ENCODE measurements around the gene SEPHS2.
"Not testable (repeated sequence)": the region's sequence is repeated elsewhere in the genome, so short reads cannot be mapped to it uniquely, and the experiment has no call there.

SEPHS2 gene, protein sequence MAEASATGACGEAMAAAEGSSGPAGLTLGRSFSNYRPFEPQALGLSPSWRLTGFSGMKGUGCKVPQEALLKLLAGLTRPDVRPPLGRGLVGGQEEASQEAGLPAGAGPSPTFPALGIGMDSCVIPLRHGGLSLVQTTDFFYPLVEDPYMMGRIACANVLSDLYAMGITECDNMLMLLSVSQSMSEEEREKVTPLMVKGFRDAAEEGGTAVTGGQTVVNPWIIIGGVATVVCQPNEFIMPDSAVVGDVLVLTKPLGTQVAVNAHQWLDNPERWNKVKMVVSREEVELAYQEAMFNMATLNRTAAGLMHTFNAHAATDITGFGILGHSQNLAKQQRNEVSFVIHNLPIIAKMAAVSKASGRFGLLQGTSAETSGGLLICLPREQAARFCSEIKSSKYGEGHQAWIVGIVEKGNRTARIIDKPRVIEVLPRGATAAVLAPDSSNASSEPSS

DNA sequence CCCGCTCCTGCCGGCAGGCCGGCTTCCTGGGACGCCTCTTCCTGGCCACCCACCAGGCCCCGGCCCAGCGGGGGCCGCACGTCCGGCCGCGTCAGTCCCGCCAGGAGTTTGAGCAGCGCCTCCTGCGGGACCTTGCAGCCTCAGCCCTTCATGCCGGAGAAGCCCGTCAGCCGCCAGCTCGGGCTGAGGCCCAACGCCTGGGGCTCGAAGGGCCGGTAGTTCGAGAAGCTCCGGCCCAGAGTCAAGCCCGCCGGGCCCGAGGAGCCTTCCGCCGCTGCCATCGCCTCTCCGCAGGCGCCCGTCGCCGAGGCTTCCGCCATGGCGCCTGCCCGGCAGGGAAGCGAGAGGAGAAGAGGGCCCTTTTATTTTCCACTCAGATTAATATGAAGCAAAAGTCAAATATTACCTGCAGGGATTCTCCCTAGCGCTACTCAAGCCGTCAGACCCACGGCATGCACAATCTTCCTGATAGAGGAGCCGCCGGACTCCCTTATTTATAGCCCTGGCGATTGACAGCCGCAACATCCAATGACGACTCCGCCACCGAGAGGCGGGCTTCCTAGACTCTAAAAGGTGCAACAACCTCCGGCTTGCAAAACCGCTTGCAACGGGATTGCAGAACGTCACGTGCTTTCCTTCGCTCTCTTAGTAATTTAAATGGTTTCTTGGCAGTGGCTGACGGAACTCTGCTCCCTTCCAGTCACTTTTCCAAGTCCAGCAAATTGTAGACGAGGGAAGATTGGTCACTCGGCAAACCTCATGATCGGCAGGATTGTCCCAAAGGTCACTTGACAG, at the start of gene SEPHS2:
SEPHS2 (minus strand) TSS at position 467 of the 795 bp plus-strand sequence; CDS start at position 320, 147 bp downstream.
- FAIRE-seq, result no peak
- peak; percentile 95 for DNase-seq (ENCODE audit: insufficient read length, low spot score)

DNA sequence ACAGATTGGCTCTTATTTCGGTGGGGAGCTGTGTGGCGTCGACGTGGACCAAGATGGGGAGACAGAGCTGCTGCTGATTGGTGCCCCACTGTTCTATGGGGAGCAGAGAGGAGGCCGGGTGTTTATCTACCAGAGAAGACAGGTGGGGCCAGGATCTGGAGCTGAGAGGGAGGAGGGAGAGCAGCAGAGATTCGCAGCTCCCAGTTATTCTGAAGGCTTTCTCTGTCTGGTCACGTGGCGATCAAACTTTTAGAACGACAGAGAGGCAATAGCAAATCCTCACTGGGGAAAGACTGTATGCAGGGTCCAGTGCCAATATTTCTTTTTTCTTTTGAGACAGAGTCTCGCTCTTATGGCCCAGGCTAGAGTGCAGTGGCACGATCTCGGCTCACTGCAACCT, 49.0 kb upstream of the SEPHS2 start:
- DNase-seq (ENCODE audit: insufficient read length, low spot score) (no peak), FAIRE-seq (no peak)

DNA sequence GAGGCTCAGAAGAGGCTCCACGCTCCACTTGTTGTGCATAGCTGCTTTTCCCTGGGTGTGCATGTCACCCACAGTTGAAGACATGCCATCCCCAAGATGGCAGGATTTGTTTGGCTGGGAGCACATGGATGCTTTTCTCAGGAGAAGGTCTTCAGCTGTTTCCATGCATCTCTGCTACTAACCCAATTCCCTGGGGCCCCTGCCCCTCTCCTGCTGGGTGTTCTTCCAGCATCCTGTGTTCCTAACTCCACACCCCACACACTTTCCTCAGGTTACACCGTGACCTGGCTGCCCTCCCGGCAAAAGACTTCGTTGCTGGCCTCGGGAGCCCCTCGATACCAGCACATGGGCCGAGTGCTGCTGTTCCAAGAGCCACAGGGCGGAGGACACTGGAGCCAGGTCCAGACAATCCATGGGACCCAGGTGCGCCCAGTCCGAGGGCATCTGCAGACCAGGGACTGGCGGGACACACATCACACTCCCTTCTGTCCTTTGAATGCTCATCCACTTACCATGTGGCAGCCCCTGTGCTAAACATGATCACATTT, 48.3 kb upstream of the SEPHS2 start:
- DNase-seq (ENCODE audit: insufficient read length, low spot score) (no peak), FAIRE-seq (no peak)

DNA sequence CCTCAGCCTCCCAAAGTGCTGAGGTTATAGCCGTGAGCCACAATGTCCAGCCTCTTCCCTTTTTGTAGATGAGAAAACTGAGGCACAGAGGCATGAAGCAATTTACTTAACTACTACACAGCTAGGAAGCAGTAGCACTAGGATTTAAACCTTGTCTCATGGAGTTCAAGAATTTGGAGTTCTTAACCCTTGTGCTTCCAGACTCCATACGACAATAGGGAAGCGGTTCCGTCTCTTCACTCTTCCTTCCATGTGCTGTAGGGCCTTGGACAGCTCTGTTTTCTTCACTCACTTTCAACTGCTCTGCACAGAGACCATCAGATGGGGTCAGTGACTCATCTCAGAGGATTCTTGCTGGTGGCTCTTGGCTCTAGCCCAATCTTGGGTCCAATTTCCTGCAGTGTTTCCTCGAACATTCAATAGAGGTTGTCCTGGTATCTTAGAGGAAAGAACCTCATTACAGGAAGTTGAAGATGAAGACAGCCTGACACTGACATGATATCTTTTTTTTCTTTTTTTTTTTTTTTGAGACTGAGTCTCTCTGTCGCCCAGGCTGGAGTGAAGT, 46.2 kb upstream of the SEPHS2 start:
- no peak for FAIRE-seq
- DNase-seq (ENCODE audit: insufficient read length, low spot score), result peak; percentile 91

DNA sequence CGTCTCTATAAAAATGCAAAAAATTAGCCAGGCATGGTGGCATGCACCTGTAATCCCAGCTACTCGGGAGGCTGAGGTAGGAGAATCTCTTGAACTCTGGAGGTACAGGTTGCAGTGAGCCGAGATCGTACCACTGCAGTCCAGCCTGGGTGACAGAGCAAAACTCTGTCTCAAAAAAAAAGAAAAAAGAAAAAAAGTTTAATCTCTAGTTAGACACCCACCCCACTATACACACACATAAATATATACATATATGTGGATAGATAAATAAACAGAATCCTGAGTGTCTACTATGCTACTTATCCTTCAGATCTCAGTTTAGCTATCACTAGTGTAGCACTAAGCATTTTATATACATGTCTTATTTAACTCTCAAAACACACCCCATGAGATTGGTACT, 45.6 kb upstream of the SEPHS2 start:
- no peak for FAIRE-seq
- no peak for DNase-seq (ENCODE audit: insufficient read length, low spot score)

DNA sequence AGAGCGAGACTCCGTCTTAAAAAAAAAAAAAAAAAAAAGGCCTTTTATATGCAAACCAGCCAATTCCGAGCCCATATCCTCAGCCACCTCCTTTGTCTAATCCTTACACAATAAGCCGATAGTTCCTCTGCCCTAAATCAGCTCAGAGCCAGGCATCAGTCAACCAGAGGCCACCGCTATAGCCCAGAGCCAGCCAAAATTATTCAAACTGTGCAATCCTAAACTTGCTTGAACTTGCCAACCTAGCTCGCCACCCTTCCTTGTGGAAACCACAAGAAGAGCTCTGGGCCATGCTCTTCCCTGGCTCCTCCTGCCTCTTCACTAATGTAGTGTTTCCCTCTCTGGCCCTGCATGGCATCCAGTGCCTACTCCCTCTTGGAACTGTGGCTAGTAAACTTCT, 44.5 kb upstream of the SEPHS2 start:
- FAIRE-seq (no peak), DNase-seq (ENCODE audit: insufficient read length, low spot score) (no peak)

DNA sequence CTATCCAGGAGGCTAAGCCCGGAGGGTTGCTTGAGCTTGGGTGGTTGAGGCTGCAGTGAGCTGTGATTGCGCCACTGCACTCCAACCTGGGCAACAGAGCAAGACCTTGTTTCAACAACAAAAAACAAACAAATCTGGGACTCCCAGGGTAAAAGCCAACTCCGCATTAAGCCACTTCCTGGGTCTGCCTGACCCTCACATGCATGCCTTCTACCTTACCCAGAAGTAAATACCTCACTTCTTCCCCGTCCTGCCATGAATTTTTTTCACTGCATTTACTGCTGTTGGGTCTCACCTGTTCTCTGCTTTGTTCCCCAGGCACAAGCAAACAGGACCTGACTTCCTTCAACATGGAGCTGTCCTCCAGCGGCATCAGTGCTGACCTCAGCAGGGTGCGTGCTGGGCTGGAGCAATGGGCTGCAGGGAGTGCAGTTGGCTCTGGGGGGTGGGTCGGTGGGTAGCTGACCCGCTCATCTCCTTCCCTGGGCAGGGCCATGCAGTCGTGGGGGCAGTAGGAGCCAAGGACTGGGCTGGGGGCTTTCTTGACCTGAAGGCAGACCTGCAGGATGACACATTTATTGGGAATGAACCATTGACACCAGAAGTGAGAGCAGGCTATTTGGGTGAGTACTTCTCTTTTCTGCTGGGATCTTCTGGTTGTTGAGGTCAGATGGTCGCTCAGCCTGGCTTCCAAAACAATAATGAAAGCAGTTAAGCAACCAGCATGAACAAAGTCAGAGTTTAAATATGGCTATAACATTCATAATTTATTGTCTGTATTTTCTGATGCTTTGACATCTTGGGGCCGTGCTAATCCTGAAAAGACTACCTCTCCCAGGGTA, 43.3 kb upstream of the SEPHS2 start:
- FAIRE-seq, result no peak
- DNase-seq (ENCODE audit: insufficient read length, low spot score), result no peak

DNA sequence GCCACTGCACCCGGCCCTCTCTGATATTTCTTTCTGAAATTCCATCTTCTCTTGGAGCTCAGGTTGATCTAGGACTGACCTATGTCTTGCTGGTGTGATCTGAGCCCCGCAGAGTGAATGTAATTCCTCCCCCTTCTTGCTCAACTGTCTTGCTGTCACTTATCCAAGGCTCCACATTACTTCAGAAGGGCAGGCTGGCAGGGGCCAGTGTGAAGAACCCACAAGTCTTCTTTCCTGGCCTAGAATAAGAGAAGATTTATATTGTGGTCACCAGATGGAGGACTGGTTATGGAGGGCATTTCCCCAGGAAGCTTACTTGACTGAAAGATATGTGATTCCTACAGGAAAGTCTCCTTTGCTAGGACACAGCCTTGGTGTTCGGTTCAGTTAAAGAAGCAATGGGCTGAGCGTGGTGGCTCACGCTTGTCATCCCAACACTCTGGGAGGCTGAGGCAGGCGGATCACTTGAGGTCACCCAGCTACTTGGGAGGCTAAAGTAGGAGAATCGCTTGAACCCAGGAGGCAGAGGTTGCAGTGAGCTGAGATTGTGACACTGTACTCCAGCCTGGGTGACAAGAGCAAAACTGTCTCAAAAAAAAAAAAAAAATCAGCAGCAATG, 40.3 kb upstream of the SEPHS2 start:
- FAIRE-seq, result no peak
- no peak for DNase-seq (ENCODE audit: insufficient read length, low spot score)

DNA sequence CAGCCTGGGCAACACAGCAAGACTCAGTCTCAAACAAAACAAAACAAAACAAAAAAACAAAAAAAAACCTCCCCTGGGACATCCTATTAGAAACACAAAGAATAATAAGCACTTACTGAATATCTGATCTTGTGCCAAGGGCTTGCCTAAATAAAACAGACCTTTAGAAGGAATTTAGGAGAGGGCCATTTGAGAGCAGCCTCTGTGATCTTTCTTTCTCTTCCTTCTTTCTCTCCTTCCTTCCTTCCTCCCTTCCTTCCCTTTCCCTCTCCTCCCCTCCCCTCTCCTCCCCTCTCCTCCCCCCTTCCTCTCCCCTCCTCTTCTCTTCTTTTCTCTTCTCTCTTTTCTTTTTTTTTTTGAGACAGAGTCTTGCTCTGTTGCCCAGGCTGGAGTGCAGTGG, 39.2 kb upstream of the SEPHS2 start:
- DNase-seq (ENCODE audit: insufficient read length, low spot score) (no peak), FAIRE-seq (no peak)

DNA sequence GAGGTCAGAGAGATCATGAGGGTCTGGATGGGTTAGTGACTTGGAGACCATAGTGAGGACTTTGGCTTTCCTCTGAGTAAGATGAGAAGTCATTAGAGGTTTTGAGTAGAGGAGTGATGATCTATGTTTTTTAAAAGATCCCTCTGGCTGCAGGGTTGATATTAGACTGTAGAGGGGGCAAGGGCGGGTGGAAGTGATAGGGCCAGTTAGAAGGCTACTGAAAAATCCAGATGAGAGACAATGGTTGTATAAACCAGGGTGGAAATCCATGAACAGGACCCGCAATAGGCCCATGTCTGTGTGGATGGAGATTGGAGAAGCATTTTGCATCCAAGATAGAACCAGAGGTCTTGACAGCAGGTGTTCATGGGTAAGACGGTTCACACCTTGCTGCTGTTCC, 36.7 kb upstream of the SEPHS2 start:
- FAIRE-seq (no peak), DNase-seq (ENCODE audit: insufficient read length, low spot score) (no peak)

DNA sequence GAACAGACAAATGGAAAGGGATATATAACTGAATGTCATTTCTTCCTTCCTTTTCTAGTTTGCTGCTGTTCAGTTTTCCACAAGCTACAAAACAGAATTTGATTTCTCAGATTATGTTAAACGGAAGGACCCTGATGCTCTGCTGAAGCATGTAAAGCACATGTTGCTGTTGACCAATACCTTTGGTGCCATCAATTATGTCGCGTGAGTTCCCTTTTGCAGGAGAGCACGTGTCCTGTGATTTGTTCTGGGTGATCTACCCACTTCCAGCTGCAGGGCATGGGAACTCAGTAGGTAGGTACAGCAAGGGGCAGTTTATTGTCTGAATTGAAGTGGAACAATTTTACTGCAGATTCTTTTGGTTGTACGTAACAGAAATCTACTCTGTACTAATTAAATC, 35.7 kb upstream of the SEPHS2 start:
- no peak for DNase-seq (ENCODE audit: insufficient read length, low spot score)
- FAIRE-seq, result no peak

DNA sequence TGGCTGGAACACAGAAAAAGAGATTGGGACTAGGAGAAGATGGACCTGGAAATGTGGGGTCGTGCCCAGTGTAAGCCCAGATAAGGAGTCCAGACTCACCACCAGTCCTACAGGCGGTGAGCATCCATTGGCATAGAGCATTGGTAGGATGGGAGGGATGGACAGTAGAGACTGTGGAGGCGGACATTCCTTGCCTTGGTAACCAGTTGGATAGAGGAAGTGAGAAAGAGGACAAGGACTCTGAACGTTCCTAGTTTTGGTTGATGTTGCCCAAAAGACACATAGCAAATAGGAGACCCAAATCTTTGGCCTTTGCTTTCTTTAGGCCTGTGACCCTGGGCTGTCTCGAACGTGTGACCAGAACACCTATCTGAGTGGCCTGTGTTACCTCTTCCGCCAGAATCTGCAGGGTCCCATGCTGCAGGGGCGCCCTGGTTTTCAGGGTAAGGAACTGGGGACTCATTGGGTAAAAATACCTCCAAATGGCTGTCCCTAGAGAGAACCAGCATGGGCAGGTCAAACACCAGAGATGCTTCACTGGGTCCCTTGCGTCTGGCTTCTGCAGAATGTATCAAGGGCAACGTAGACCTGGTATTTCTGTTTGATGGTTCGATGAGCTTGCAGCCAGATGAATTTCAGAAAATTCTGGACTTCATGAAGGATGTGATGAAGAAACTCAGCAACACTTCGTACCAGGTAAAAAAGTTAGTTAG, 33.2 kb upstream of the SEPHS2 start:
- DNase-seq (ENCODE audit: insufficient read length, low spot score), result no peak
- FAIRE-seq, result no peak

DNA sequence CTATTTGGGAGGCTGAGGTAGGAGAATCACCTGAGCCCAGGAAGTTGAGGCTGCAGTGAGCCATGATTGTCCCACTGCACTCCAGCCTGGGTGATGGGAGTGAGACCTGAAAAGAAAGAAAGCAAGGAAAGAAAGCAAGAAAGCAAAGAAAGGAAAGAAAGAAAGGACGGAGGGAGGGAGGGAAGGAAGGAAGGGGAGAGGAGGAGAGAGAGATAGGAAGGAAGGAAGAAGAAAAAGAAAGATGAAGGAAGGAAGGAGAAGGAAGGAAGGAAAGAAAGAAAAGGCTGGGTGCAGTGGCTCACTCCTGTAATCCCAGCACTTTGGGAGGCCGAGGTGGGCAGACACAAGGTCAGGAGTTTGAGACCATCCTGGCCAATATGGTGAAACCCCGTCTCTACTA, 32.1 kb upstream of the SEPHS2 start:
- FAIRE-seq; DNase-seq (ENCODE audit: insufficient read length, low spot score): not testable (repeated sequence)

DNA sequence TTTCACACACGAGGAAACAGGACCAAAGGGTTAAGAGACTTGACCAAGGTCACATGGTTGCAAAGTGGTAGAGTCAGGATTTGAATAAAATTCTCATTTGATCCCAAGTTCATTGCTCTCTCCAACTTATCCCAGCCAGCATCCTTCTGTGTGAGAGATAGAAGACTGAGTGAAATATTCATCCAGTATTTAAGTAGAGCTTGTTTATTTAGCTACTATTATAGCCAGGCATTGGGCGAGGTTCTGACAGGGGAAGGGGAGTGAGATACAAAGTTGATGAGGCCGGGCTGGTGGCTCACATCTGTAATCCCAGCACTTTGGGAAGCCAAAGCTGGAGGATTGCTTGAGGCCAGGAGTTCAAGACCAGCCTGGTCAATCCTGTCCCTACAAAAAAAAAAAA, 31.3 kb upstream of the SEPHS2 start:
- no peak for DNase-seq (ENCODE audit: insufficient read length, low spot score)
- FAIRE-seq, result no peak

DNA sequence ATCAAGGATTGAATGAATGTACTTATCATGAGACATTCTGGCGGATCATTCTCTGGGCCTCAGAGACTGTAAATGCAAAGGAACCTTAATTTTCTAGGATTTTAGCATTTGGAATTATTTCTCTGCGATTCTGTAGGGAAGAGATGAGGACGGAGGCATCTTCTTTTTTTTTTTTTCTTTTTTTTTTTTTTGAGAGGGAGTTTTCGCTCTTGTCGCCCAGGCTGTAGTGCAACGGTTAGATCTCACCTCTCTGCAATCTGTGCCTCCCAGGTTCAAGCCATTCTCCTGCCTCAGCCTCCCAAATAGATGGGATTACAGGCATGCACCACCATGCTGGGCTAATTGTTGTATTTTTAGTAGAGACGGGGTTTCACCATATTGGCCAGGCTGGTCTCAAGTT, 29.0 kb upstream of the SEPHS2 start:
- FAIRE-seq (no peak), DNase-seq (ENCODE audit: insufficient read length, low spot score) (no peak)

DNA sequence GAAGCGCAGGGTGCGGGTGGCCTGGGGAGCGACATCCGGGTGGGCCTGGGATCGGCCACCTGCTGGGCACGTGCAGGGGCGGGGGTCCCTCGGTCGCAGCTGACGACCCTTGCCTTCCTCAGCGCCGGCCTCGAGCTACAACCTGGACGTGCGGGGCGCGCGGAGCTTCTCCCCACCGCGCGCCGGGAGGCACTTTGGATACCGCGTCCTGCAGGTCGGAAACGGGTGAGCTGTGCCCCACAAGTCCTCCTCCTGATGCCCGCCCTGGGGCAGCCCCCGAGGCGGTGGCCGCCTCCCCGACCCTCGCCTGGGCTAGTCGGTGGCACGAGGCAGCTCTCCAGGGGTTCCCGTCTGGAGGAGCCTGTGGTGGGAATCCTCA, 28.4 kb upstream of the SEPHS2 start:
- DNase-seq (ENCODE audit: insufficient read length, low spot score) (no peak), FAIRE-seq (no peak)

DNA sequence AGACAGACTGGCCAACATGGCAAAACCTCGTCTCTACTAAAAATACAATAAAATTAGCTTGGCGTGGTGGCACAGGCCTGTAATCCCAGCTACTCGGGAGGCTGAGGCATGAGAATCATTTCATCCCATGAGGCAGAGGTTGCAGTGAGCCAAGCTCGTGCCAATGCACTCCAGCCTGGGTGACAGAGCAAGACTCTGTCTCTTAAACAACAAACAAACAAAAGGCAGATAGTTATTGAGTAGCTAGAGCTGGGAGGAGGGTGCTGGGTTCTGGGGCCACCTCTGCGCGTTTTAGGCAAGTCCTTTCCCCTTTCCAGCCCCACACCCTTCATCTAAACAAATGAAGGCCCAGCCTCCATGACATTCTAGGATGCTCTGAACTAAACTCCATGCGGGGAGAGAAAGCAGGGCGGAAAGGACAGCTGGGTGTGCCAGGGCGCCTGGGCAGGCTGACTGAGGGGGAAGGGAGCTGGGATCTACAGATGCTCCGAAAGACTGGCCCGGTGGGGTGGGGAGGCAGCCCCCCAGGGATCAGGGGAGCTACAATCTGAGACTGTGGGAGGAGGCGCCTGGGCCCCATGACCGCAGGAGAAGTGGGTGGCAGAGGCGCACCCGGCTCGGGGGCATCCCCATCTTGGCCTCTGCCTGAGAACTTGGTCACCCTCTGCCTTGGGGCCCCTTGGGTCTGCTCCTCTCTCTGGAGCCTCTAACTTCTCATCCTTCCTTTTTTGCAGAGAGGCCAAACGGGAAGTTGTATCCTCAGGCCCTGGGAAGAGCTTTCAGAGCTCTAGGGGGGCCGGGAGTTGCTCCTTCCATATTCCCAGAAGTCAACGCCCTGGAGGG, 27.8 kb upstream of the SEPHS2 start:
- no peak for FAIRE-seq
- DNase-seq (ENCODE audit: insufficient read length, low spot score), result no peak

DNA sequence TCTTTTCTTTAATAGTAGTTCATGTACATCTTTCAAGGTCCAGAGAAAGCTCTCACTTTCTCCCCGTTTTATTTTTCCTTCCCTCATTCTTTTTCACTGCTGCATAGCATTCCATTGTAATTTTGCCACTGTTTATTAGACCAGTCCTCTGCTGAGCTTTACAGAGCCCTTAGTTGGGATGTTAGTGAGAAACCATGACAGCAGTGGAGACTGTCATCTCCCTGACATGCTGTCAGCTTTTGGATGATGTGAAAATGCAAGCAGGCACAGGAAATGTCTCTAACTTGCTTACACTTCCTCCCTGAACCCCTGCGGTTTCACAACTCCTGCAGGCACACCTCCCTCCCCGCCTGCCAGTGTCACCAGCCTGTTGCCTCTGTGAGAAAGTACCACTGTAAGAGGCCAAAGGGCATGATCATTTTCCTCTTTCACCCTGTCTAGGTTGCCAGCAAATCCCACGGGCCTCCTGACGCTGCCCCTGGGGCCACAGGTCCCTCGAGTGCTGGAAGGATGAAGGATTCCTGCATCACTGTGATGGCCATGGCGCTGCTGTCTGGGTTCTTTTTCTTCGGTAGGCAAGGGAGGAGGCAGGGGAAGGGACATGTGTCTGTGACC, 26.8 kb upstream of the SEPHS2 start, which contains the start of gene ITGAL:
ITGAL (plus strand) TSS at position 415 of the 615 bp plus-strand sequence; CDS start at position 511, 96 bp downstream.
- DNase-seq (ENCODE audit: insufficient read length, low spot score), result no peak
- no peak for FAIRE-seq
